ENCODE results near the gene CLIC6. TPM values are rescaled to one million over a fixed set of nuclear protein-coding genes. Genes with fewer than 3 reads are reported as not detected.
A peak's percentile ranks its signal among the peaks of the same experiment; 100 is the strongest.

The CLIC6 gene
- total and polyA plus RNA-seq, 4 donors = 15.1 to 63.9 (median 30.6) TPM

DNA sequence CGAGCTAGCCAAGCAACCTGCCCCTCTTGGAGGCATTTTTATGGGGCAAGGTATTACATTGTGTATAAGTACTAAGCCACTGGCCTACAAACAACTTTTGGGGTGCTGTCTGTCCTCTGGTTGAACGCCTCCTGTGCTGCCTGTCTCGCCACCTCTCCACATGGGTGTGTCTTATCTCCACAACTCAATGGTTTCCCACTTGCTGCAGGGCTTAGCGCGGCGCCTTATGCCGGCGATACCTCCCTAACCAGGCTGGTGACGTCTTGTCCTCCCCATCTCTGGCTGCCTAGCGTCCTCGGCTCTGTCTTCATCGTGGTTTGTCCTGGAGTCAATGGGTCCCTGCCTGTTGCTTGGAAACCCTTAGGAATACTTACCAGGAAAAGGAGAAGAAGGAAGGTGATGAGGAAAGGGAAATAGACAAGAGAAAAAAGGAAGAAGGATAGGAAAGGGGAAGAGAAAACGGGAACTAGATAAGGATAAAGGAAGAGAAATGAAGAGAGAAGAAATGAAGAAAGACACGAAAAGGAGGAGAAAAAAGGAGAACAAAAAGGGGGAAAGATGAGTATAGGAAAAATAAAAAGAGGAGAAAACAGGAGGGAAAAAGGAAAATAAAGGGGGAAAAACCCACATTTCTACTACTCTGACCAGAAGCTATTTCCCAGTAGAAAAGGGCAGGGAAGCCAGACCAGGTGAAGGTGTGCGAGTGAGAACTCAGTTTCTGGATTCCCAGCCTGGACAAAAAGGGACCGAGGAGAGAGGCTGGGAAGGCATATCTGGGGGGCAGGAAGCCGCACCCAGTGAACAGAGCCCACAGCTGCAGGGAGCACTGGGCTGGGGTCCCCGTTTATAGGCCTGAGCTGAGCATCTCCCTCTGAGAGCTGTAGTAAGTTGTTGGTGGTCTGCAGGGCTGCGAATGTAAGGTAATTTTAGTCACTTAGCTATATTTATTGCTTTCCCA is 86.2 kb downstream of the CLIC6 start:
- Histone ChIP-seq H3K9me3 (ENCODE audit: control insufficient read depth in 4 of 4, insufficient read depth in 3 of 4, low read length in 3 of 4) (no peaks in the 10 kb centered on the region), H3K4me3 (no peak overlapping the region), H3K27ac (ENCODE audit: low read depth in 1 of 2, low read length in 1 of 2) (no peak overlapping the region), H3K36me3 (ENCODE audit: control insufficient read depth in 4 of 4, insufficient read depth in 4 of 4, low read length in 4 of 4) (no peaks in the 10 kb centered on the region), H3K27me3 (ENCODE audit: control insufficient read depth in 3 of 3, insufficient read depth in 3 of 3, low read length in 2 of 3) (peaks cover 0 to 5% (median 0%) of the 10 kb centered on the region in 3 donors), H3K4me1 (ENCODE audit: control insufficient read depth in 5 of 5, insufficient read depth in 5 of 5, low read length in 5 of 5) (no peaks in the 10 kb centered on the region), H3K9ac (ENCODE audit: insufficient read depth in 1 of 2, low read length in 2 of 2) (no peak overlapping the region)
- DNase-seq = no peak
- WGBS, 2 donors = 81 to 83% methylated on average over 19 of the region's 19 CpGs
- TF ChIP-seq, protein P1, sequence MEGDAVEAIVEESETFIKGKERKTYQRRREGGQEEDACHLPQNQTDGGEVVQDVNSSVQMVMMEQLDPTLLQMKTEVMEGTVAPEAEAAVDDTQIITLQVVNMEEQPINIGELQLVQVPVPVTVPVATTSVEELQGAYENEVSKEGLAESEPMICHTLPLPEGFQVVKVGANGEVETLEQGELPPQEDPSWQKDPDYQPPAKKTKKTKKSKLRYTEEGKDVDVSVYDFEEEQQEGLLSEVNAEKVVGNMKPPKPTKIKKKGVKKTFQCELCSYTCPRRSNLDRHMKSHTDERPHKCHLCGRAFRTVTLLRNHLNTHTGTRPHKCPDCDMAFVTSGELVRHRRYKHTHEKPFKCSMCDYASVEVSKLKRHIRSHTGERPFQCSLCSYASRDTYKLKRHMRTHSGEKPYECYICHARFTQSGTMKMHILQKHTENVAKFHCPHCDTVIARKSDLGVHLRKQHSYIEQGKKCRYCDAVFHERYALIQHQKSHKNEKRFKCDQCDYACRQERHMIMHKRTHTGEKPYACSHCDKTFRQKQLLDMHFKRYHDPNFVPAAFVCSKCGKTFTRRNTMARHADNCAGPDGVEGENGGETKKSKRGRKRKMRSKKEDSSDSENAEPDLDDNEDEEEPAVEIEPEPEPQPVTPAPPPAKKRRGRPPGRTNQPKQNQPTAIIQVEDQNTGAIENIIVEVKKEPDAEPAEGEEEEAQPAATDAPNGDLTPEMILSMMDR (IDR thresholded peaks at IDR 0.05; ENCODE audit: control extremely low read depth, extremely low read depth) = no peak
- ATAC-seq (ENCODE audit: insufficient read depth, low FRiP score) = no peak

DNA sequence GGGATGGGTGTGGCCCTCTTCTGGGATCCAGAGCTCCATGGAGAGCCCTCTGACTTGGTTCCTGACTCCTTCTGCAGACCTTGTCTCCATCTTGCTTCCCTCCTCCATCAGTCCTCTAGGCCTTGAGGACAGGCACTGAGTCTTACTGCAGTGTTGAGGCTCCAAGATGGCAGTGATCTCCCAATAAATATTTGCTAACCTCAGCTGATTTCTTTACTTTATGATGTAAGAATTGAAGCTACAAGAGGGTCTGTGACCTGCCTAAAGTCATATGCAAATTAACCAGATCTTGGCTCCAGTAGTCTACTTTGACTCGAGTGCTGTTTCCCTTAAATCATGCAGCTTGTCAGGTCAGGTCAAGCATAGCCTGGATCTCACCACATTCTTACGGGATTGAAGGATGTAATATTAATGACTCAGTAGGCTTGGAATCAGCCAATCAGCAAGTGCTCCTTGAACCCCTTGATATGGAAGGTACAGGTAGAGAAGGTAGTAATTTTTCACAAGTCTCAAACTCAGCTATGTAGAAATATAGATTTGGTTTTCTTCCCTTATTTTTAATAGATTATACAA is 93.0 kb downstream of the CLIC6 start:
- TF ChIP-seq, protein P1 (IDR thresholded peaks at IDR 0.05; ENCODE audit: control extremely low read depth, extremely low read depth) = no peak
- no peak overlapping the region for H3K9ac ChIP-seq (ENCODE audit: insufficient read depth in 1 of 2, low read length in 2 of 2)
- no peak overlapping the region for H3K4me3 ChIP-seq
- DNase-seq (no peak), ATAC-seq (ENCODE audit: insufficient read depth, low FRiP score) (peak; percentile 58)
- no peaks in the 10 kb centered on the region for H3K4me1 ChIP-seq (ENCODE audit: control insufficient read depth in 5 of 5, insufficient read depth in 5 of 5, low read length in 5 of 5)
- peaks cover 0 to 2% (median under 1%) of the 10 kb centered on the region in 4 donors for H3K9me3 ChIP-seq (ENCODE audit: control insufficient read depth in 4 of 4, insufficient read depth in 3 of 4, low read length in 3 of 4)
- H3K27me3 ChIP-seq (ENCODE audit: control insufficient read depth in 3 of 3, insufficient read depth in 3 of 3, low read length in 2 of 3) = no peaks in the 10 kb centered on the region
- 54 to 76% methylated on average over 2 of the region's 2 CpGs for WGBS, 2 donors
- no peak overlapping the region for H3K27ac ChIP-seq (ENCODE audit: low read depth in 1 of 2, low read length in 1 of 2)
- H3K36me3 ChIP-seq (ENCODE audit: control insufficient read depth in 4 of 4, insufficient read depth in 4 of 4, low read length in 4 of 4) = no peaks in the 10 kb centered on the region

DNA sequence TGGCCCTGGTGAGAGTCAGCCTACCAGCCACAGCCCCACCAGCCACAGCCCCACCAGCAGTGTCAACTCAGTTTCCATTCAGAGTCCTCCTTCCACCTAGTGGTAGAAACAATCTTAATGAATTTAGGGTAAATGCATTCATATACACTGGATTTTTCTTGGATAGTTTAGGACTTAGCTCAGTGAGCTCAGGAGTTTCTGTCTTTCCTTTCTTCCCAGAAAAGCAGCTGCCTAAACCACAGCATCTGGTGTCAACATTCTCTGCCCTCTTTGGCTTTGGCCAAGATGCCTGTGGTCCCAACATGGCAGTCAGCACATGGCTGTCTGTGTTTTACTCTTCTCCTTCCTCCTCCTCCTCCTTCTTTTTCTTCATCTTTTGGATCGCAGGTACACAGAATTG is 94.0 kb downstream of the CLIC6 start:
- ATAC-seq (ENCODE audit: insufficient read depth, low FRiP score) = no peak
- TF ChIP-seq, protein P1 (IDR thresholded peaks at IDR 0.05; ENCODE audit: control extremely low read depth, extremely low read depth) = no peak

More for the DNA sequence above, 94.0 kb downstream of the CLIC6 start:
- WGBS, 2 donors = 79 to 95% methylated on average over 1 of the region's 1 CpG
- no peak overlapping the region for H3K27ac ChIP-seq (ENCODE audit: low read depth in 1 of 2, low read length in 1 of 2)
- peaks cover 0 to 2% (median under 1%) of the 10 kb centered on the region in 4 donors for H3K9me3 ChIP-seq (ENCODE audit: control insufficient read depth in 4 of 4, insufficient read depth in 3 of 4, low read length in 3 of 4)
- H3K4me1 ChIP-seq (ENCODE audit: control insufficient read depth in 5 of 5, insufficient read depth in 5 of 5, low read length in 5 of 5) = no peaks in the 10 kb centered on the region
- H3K27me3 ChIP-seq (ENCODE audit: control insufficient read depth in 3 of 3, insufficient read depth in 3 of 3, low read length in 2 of 3) = no peaks in the 10 kb centered on the region
- no peaks in the 10 kb centered on the region for H3K36me3 ChIP-seq (ENCODE audit: control insufficient read depth in 4 of 4, insufficient read depth in 4 of 4, low read length in 4 of 4)
- no peak overlapping the region for H3K9ac ChIP-seq (ENCODE audit: insufficient read depth in 1 of 2, low read length in 2 of 2)
- no peak overlapping the region for H3K4me3 ChIP-seq
- no peak for DNase-seq
